H1 (cell line): ENCODE results near the gene E2F3. TPM values are rescaled to one million over a fixed set of nuclear protein-coding genes. Genes with fewer than 3 reads are reported as not detected.

Experiments used
- CREB1 ChIP-seq: IDR thresholded peaks from 2 replicates; pipeline ENCODE4 v1.6.1; 2012; ENCODE audit warnings: inconsistent platforms
- ZNF274 ChIP-seq: IDR thresholded peaks from 2 replicates; pipeline ENCODE4 v1.7.0; 2012; ENCODE audit warnings: low read length, borderline replicate concordance; ENCODE audit errors: extremely low read depth
- polyA plus RNA-seq, 7 experiments: library from polyadenylated mRNA; depleted of rRNA in 3 of 7; stranded (reverse) in 5 of 7; unstranded in 2 of 7; fragments of >200 nt in 5 of 7; fragments of 200-250 nt in 2 of 7; gene quantifications; 1 replicate in 5 of 7; 2 replicates in 1 of 7; 4 replicates in 1 of 7; pipeline versions ENCODE4 v1.2.1 to v1.2.3, GENCODE V29; 2011 to 2013; ENCODE audit warnings: missing spikeins in 2 of 7, mixed read lengths in 2 of 7
- total RNA-seq: library from RNA; stranded (reverse); fragmentation: NEBNext Ultra II Directional; extraction: Animal tissue kit (Norgen Biotek cat#: 25700); gene quantifications from 2 replicates; pipeline ENCODE4 v1.2.1, GENCODE V29; 2021

The E2F3 gene
- total and polyA plus RNA-seq, 2 of the 8 experiments (the other 6 are each of a cell fraction or from before 2014, with no cell fraction given), result 14.9 to 42.2 TPM

- TF ChIP-seq ZNF274 (no peak), CREB1 (no peak)
- TF ChIP-seq, all 59 proteins: peak for 0
Measured at GRCh38 chr6:20370801-20371200, 30.9 kb upstream of the E2F3 start (continued).
